Astrocyte of the cerebellum (primary cell): Measurements from ENCODE around the gene PPP6R1.

Experiments used
- DNase-seq: peaks from one replicate; pipeline ENCODE4 v3.0.0-alpha.2; 2011; ENCODE audit warnings: low read depth
- H3K4me3 ChIP-seq: 2 replicates; pipeline ENCODE4 v1.5.1; 2011; ENCODE audit warnings: mild to moderate bottlenecking, low read depth, low read length, moderate library complexity
- in situ Hi-C: cut with HindIII; loops from 2 replicates; pipeline ENCODE4 v1.10.0; 2017; ENCODE audit warnings: low sequenced_read_pairs
- TF ChIP-seq, protein P1 (sequence below): IDR thresholded peaks from 2 replicates; pipeline ENCODE4 v1.5.1; 2012; ENCODE audit warnings: low read length, low read depth, moderate library complexity, mild to moderate bottlenecking; ENCODE audit errors: missing control alignments

The PPP6R1 gene

DNA sequence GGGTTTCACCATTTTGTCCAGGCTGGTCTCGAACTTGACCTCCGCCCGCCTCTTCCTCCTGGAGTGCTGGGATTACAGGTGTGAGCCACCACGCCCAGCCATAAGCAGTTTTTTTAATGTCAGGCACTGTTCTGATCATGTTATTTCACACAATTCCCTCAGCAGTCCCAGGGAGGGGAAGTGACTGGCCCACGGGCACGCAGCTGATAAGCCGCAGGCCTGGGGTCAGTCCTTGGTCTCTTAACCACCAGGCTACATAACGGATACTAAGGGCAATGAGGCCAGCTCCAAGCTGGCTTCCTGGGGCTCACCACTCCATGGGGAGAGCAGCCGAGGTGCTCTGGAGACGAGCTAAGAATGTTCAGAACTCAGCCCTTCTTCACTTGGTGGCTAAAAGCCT lies 38.5 kb upstream of the PPP6R1 start:
- TF ChIP-seq, protein P1, sequence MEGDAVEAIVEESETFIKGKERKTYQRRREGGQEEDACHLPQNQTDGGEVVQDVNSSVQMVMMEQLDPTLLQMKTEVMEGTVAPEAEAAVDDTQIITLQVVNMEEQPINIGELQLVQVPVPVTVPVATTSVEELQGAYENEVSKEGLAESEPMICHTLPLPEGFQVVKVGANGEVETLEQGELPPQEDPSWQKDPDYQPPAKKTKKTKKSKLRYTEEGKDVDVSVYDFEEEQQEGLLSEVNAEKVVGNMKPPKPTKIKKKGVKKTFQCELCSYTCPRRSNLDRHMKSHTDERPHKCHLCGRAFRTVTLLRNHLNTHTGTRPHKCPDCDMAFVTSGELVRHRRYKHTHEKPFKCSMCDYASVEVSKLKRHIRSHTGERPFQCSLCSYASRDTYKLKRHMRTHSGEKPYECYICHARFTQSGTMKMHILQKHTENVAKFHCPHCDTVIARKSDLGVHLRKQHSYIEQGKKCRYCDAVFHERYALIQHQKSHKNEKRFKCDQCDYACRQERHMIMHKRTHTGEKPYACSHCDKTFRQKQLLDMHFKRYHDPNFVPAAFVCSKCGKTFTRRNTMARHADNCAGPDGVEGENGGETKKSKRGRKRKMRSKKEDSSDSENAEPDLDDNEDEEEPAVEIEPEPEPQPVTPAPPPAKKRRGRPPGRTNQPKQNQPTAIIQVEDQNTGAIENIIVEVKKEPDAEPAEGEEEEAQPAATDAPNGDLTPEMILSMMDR = no peak
- no peak overlapping the region for H3K4me3 ChIP-seq
- in situ Hi-C loops = loop anchor here (5.0 kb wide), 1 partner anchor 125 kb away; no protein-coding TSS in a partner anchor
- DNase-seq = no peak

DNA sequence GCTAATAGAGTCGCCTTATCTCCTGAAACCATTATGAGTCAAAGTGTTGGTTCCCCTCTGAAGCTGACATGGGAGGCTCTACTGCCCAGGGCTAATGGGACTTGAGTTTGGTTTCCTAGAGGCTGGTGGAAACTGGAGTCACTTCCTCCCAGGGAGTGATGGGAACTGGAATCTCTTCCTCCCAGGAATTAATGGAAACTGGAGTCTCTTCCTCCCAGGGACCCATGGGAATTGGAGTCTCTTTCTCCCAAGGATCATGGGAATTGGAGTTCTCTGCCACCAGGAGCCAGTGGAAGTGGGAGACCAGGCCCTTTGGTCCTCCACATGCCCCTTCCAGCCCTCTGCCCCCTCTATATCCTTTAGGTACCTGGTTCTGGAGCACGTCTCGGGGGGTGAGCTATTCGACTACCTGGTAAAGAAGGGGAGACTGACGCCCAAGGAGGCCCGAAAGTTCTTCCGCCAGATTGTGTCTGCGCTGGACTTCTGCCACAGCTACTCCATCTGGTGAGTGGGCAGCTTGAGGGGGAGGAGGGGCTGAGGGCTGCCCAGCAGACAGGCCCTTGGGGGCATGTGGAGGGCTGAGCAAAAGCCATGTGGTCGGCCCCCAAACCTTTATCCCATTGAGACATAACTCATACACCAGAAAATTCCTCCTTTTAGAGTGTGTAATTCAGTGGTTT lies 30.4 kb upstream of the PPP6R1 start:
- TF ChIP-seq, protein P1 = no peak
- H3K4me3 ChIP-seq = no peak overlapping the region
- in situ Hi-C loops = no loop called here
- no peak for DNase-seq

DNA sequence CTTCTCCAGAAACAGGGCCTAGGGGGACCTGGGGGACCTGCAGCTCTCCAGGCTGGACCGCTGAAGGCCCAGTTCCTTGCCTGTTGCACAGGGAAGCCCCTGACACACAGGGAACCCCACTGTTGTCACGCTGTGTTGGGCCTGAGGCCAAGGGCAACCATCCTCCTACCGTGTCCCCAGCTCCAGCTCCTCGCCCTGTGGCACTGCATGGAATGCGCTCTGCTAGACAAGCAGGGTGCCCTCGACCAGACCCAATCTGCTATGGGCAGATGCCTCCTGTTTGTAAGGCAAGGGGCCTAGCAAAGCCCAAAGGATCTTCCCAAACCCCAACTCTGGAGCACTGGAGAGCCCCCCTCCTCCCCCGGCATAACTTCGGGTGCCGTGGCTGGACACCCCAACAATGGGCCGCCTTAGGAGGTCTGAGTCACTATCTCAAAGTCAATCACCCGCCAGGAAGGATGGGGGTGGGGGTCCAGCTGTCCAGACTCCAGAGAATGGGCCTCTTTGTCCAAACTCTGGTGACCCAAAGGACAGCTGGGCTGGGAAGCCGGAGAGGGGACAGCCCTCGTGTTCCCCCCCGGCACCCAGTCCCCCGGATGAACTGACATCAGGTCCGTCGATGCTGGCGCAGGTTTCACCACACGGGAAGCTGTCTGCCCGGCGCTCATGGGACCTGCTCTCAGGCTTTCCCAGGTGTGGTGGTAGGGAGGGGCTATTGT lies 28.7 kb upstream of the PPP6R1 start:
- in situ Hi-C loops = no loop called here
- DNase-seq = no peak
- TF ChIP-seq, protein P1 = no peak
- H3K4me3 ChIP-seq = no peak overlapping the region

DNA sequence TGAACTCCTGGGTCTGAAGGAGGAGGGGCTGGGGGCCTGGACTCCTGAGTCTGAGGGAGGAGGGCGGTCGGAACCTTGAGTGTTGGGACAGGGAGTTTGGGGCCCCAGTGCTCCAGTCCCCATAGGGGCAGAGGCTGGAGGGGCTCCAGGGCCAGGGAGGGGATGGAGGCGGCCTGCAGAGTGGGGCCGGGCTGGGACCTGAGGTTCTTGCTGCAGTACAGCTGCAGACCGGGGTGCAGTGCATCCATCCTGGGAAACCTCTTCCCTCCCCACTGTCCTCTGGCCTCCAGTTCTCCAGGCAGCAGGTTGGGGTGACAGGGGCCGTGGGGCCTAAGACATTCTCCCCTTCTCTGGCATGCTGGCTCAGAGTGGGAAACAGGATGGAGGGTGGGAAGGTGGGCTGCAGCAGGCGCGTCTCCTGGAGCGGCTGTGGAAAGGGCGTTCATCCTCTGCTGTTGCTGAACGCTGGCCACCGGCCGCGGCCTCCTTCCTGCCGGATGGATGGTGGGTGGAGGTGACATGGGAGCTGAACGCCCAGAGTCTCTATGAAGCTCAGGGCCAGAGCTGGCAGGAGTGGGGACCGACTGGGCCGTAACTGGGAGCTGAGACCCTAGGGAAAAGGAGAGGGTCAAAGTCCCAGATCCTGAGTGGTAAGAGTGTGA lies 26.5 kb upstream of the PPP6R1 start:
- no peak for DNase-seq
- in situ Hi-C loops = no loop called here
- TF ChIP-seq, protein P1 = no peak
- peak overlapping the region; percentile 43 for H3K4me3 ChIP-seq

DNA sequence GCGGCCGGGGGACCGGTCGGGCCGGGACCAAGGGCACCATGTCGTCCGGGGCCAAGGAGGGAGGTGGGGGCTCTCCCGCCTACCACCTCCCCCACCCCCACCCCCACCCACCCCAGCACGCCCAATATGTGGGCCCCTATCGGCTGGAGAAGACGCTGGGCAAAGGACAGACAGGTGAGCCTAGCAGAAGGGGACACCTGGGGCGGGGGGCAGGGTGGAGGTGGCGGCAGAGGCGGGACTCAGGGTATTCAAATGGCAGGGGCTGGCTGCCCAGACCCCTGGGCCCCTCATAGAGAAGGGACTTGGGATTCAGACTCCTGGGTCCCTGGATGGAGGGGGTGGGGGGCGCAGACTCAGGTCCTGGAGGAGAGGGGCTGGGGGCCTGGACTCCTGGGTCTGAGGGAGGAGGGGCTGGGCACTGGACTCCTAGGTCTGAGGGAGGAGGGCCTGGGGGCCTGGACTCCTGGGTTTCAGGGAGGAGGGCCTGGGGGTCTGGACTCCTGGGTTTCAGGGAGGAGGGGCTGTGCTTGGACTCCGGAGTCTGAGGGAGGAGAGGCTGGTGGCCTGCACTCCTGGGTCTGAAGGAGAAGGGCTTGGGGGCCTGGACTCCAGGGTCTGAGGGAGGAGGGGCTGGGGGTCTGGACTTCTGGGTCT lies 25.7 kb upstream of the PPP6R1 start:
- no peak for DNase-seq
- in situ Hi-C loops = no loop called here
- H3K4me3 ChIP-seq = peak overlapping the region; percentile 43
- TF ChIP-seq, protein P1 = no peak
